Activated CD4-positive, alpha-beta T cell treated with anti-CD3 and anti-CD28 coated beads for 1 hour (primary cell): ENCODE measurements around the gene GGT7.
A peak's percentile ranks its signal among the peaks of the same experiment; 100 is the strongest.
"Not testable (repeated sequence)": the region's sequence is repeated elsewhere in the genome, so short reads cannot be mapped to it uniquely, and the experiment has no call there.

Source experiments
- DNase-seq: peaks from one replicate; pipeline ENCODE4 v3.0.0-alpha.2; 2020

GGT7 gene

GRCh38 chr20:34872622-34873224 is at the start of gene GGT7:
GGT7 (minus strand) TSS chr20:34872856; CDS start chr20:34872815, 41 bp downstream.
- peak; percentile 78 for DNase-seq

- no peak for DNase-seq
These were observed 48.8 kb upstream of the GGT7 start for GRCh38 chr20:34921436-34921835.

GRCh38 chr20:34920055-34920454 is 47.4 kb upstream of the GGT7 start:
- DNase-seq, result no peak

- no peak for DNase-seq
These were observed 44.2 kb upstream of the GGT7 start for GRCh38 chr20:34916774-34917354.

GRCh38 chr20:34915749-34916455 is 43.2 kb upstream of the GGT7 start:
- DNase-seq, result no peak

- DNase-seq, result no peak
These were observed 42.5 kb upstream of the GGT7 start for GRCh38 chr20:34915131-34915530.

GRCh38 chr20:34907616-34908469 is 35.2 kb upstream of the GGT7 start:
- no peak for DNase-seq

- no peak for DNase-seq
These were observed 31.6 kb upstream of the GGT7 start for GRCh38 chr20:34904202-34904621.

GRCh38 chr20:34898731-34899130 is 26.1 kb upstream of the GGT7 start:
- DNase-seq, result not testable (repeated sequence)

- DNase-seq, result not testable (repeated sequence)
These were observed 25.5 kb upstream of the GGT7 start for GRCh38 chr20:34898129-34898528.

- no peak for DNase-seq
These were observed 23.5 kb upstream of the GGT7 start for GRCh38 chr20:34896086-34896621.

GRCh38 chr20:34895465-34895864 is 22.8 kb upstream of the GGT7 start:
- DNase-seq, result no peak

GRCh38 chr20:34894723-34895122 is 22.1 kb upstream of the GGT7 start:
- no peak for DNase-seq

GRCh38 chr20:34892671-34893070 is 20.0 kb upstream of the GGT7 start:
- DNase-seq, result no peak

- no peak for DNase-seq
These were observed 18.8 kb upstream of the GGT7 start for GRCh38 chr20:34891166-34892062.

- no peak for DNase-seq
These were observed 15.8 kb upstream of the GGT7 start for GRCh38 chr20:34888468-34888867.

- no peak for DNase-seq
These were observed 14.4 kb upstream of the GGT7 start for GRCh38 chr20:34887023-34887422.

- DNase-seq, result no peak
These were observed 13.5 kb upstream of the GGT7 start for GRCh38 chr20:34886122-34886521.

GRCh38 chr20:34884260-34884659 is 11.6 kb upstream of the GGT7 start:
- DNase-seq, result no peak

- no peak for DNase-seq
These were observed 11.2 kb upstream of the GGT7 start for GRCh38 chr20:34883809-34884208.

GRCh38 chr20:34883087-34883688 is 10.5 kb upstream of the GGT7 start:
- DNase-seq, result no peak

- DNase-seq, result no peak
These were observed 9.0 kb upstream of the GGT7 start for GRCh38 chr20:34881689-34882088.
